ENCODE measurements around the gene LRRN3. TPM values are rescaled to one million over a fixed set of nuclear protein-coding genes. Genes with fewer than 3 reads are reported as not detected.

LRRN3 gene
- total and polyA plus RNA-seq, 10 of the 15 experiments (the other 5 are each of a cell fraction or from before 2014, with no cell fraction given) = 0.02 to 0.24 (median 0.11) TPM; not detected in 3

- peak; percentile 58 to 71 (median 60) for TF ChIP-seq CTCF (IDR thresholded peaks at IDR 0.05 in 2 of 3, conservative IDR thresholded peaks at IDR 0.05 in 1 of 3; ENCODE audit: control insufficient read depth in 2 of 3, extremely low read depth in 1 of 3, insufficient read depth in 1 of 3, low read depth in 3 of 3, low read length in 3 of 3)
Observed at GRCh38 chr7:111098011-111098925, 7.3 kb downstream of the LRRN3 start (continued).

GRCh38 chr7:111098926-111099250 is 8.0 kb downstream of the LRRN3 start:
- H3K27me3 ChIP-seq (replicated peaks in 1 of 2; ENCODE audit: control insufficient read depth in 2 of 2, insufficient read depth in 2 of 2, low read length in 1 of 2) = no peaks in the 10 kb centered on the region
- H4K20me1 ChIP-seq (ENCODE audit: control insufficient read depth, insufficient read depth) = no peaks in the 10 kb centered on the region
- ATAC-seq (no peak), DNase-seq (ENCODE audit: low read depth, low spot score) (no peak), FAIRE-seq (no peak)
- ChIA-PET RAD21 (ENCODE audit: unreplicated experiment) (interaction anchor here (0.6 to 2.4 kb wide), 14 partner anchors 10 to 1618 kb away, joined by 3 to 21 read pairs (median 3); no protein-coding TSS in a partner anchor), SMC1A (ENCODE audit: uncharacterized antibody, unreplicated experiment) (interaction anchor here (0.6 to 2.9 kb wide), 35 partner anchors 9 to 1776 kb away, joined by 3 to 24 read pairs (median 4); no protein-coding TSS in a partner anchor), POLR2A (interaction anchor here (0.6 kb wide), 1 partner anchor 17 kb away, joined by 4 read pairs; no protein-coding TSS in a partner anchor), CTCF (interaction anchor here (0.7 to 3.2 kb wide), 30 partner anchors 10 to 1217 kb away, joined by 3 to 18 read pairs (median 5); no protein-coding TSS in a partner anchor)
- TF ChIP-seq CBX5 (IDR thresholded peaks at IDR 0.05; ENCODE audit: low read depth) = no peak
- no peak for TF ChIP-seq EP300 (IDR thresholded peaks at IDR 0.05; ENCODE audit: borderline replicate concordance in 1 of 2, control insufficient read depth in 1 of 2, low read depth in 2 of 2, low read length in 2 of 2)
- no peak for TF ChIP-seq REST (IDR thresholded peaks at IDR 0.05; ENCODE audit: low read depth, low read length)
- TF ChIP-seq MLLT1 (IDR thresholded peaks at IDR 0.05) = no peak
- TF ChIP-seq ESRRA (IDR thresholded peaks at IDR 0.05; ENCODE audit: low read length) = no peak
- TF ChIP-seq HSF1 (IDR thresholded peaks at IDR 0.05; ENCODE audit: low read depth, low read length) = no peak
- BruUV-seq (replicated peaks) = no TSS peak
- no peaks in the 10 kb centered on the region for H3K36me3 ChIP-seq (ENCODE audit: control insufficient read depth in 2 of 2, insufficient read depth in 2 of 2, low read length in 1 of 2)
- H3K9ac ChIP-seq (ENCODE audit: control insufficient read depth, insufficient read depth, low read length) = no peak overlapping the region
- in situ Hi-C loops (cut with MboI) (no loop called here), intact Hi-C loops (cut with micrococcal nuclease; ENCODE audit: unreplicated experiment) (loop anchor here (2.0 to 10.0 kb wide), 2 partner anchors 508 to 1254 kb away; no protein-coding TSS in a partner anchor)
- H3K4me3 ChIP-seq = no peak overlapping the region
- no peaks in the 10 kb centered on the region; the same call in 2 of the 3 replicates for H3K9me3 ChIP-seq (replicated peaks; ENCODE audit: control insufficient read depth, insufficient read depth, low read length)
- H2AFZ ChIP-seq (ENCODE audit: control insufficient read depth, low read depth, low read length) = no peak overlapping the region
- H3K4me2 ChIP-seq (ENCODE audit: control insufficient read depth, insufficient read depth) = no peak overlapping the region
- WGBS (ENCODE audit: insufficient coverage, insufficient replicate concordance, low lambda C conversion rate, missing lambda C conversion rate) = 4% methylated on average over 1 of the region's 1 CpG
- H3K79me2 ChIP-seq (ENCODE audit: control insufficient read depth, insufficient read depth, low read length) = no peaks in the 10 kb centered on the region
- H3K27ac ChIP-seq (ENCODE audit: control insufficient read depth, insufficient read depth) = no peak overlapping the region
- H3K4me1 ChIP-seq (ENCODE audit: control insufficient read depth, insufficient read depth, low read length) = peaks cover 4% of the 10 kb centered on the region

Measured in GM12878 (cell line).